PC-3 (cell line): ENCODE data around the gene ABCG1.

Source experiments
- CTCF ChIP-seq: fragments of 300-600 bp; sonication (generic); conservative IDR thresholded peaks from 2 replicates; pipeline ENCODE4 v1.5.1; 2017; ENCODE audit warnings: antibody characterized with exemption, low read depth, mild to moderate bottlenecking, low read length
- EZH2phosphoT487 ChIP-seq: fragments of 300-600 bp; sonication (generic); IDR thresholded peaks from 2 replicates; pipeline ENCODE4 v1.6.1; 2018; ENCODE audit warnings: mild to moderate bottlenecking, antibody characterized with exemption, low read length, borderline replicate concordance

- TF ChIP-seq CTCF (no peak), EZH2phosphoT487 (no peak)
Observed at GRCh38 chr21:42190486-42190863, 28.5 kb upstream of the ABCG1 start.
